BJ (cell line): ENCODE data around the gene RNPEP. TPM values are rescaled to one million over a fixed set of nuclear protein-coding genes. Genes with fewer than 3 reads are reported as not detected.
A peak's percentile ranks its signal among the peaks of the same experiment; 100 is the strongest.

ENCODE experiments used
- CTCF ChIA-PET: fragments of 350-600 bp; formaldehyde crosslinking; extraction: SDS; loops from one replicate; lab custom pipeline; 2021; ENCODE audit warnings: antibody characterized with exemption, inconsistent platforms; lab: Yijun Ruan, JAX
- POLR2A ChIA-PET: fragments of 300-600 bp; sonication (Branson Sonifier 250); formaldehyde crosslinking; extraction: SDS; loops from one replicate; lab custom pipeline; 2021; ENCODE audit warnings: antibody characterized with exemption; lab: Charles Lee
- DNase-seq: peaks from one replicate; pipeline ENCODE4 v3.0.0-alpha.2; 2011; ENCODE audit warnings: low read depth
- H3K27me3 ChIP-seq: 2 replicates; pipeline ENCODE4 v1.6.0; 2011; ENCODE audit warnings: low read length; ENCODE audit not compliant: control insufficient read depth, insufficient read depth
- H3K36me3 ChIP-seq: 2 replicates; pipeline ENCODE4 v1.5.1; 2011; ENCODE audit warnings: low read length; ENCODE audit not compliant: control insufficient read depth, insufficient read depth
- H3K4me3 ChIP-seq: 2 replicates; pipeline ENCODE4 v1.5.1; 2011; ENCODE audit warnings: low read depth, mild to moderate bottlenecking, control low read depth, low read length
- polyA minus RNA-seq: library from RNA; depleted of rRNA, polyadenylated mRNA; stranded (reverse); fragments of >200 nt; gene quantifications from 2 replicates; pipeline ENCODE4 v1.2.3, GENCODE V29; 2011; rRNA and poly(A)+ RNA removed
- polyA plus RNA-seq: library from polyadenylated mRNA; depleted of rRNA; stranded (reverse); fragments of >200 nt; gene quantifications from 2 replicates; pipeline ENCODE4 v1.2.3, GENCODE V29; 2011; rRNA removed
- TF ChIP-seq, protein P1 (sequence below): IDR thresholded peaks from 2 replicates; pipeline ENCODE4 v1.5.1; 2011; ENCODE audit warnings: low read depth, mild to moderate bottlenecking, control low read depth, inconsistent platforms, low read length, moderate library complexity; ENCODE audit not compliant: insufficient read depth

Gene RNPEP, protein sequence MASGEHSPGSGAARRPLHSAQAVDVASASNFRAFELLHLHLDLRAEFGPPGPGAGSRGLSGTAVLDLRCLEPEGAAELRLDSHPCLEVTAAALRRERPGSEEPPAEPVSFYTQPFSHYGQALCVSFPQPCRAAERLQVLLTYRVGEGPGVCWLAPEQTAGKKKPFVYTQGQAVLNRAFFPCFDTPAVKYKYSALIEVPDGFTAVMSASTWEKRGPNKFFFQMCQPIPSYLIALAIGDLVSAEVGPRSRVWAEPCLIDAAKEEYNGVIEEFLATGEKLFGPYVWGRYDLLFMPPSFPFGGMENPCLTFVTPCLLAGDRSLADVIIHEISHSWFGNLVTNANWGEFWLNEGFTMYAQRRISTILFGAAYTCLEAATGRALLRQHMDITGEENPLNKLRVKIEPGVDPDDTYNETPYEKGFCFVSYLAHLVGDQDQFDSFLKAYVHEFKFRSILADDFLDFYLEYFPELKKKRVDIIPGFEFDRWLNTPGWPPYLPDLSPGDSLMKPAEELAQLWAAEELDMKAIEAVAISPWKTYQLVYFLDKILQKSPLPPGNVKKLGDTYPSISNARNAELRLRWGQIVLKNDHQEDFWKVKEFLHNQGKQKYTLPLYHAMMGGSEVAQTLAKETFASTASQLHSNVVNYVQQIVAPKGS
- 42.6 and 51.5 TPM in 2 replicates for polyA plus RNA-seq
- polyA minus RNA-seq, result 24.1 and 31.7 TPM in 2 replicates

- CTCF ChIA-PET, result interaction anchor here (0.7 to 3.5 kb wide), 4 partner anchors 10 to 105 kb away, joined by 3 to 15 read pairs (median 8); no protein-coding TSS in a partner anchor
- POLR2A ChIA-PET, result interaction anchor here (0.6 to 1.0 kb wide), 3 partner anchors 87 to 210 kb away, joined by 3 read pairs; partner anchors contain the start of gene LGR6
- no peak for DNase-seq
- Histone ChIP-seq H3K27me3 (no peaks in the 10 kb centered on the region), H3K36me3 (0 out of 2 replicates have a peak, but pooled peaks cover 1% of the 10 kb centered on the region), H3K4me3 (peak within 1 kb of the TSS; percentile 81)
- TF ChIP-seq, protein P1, sequence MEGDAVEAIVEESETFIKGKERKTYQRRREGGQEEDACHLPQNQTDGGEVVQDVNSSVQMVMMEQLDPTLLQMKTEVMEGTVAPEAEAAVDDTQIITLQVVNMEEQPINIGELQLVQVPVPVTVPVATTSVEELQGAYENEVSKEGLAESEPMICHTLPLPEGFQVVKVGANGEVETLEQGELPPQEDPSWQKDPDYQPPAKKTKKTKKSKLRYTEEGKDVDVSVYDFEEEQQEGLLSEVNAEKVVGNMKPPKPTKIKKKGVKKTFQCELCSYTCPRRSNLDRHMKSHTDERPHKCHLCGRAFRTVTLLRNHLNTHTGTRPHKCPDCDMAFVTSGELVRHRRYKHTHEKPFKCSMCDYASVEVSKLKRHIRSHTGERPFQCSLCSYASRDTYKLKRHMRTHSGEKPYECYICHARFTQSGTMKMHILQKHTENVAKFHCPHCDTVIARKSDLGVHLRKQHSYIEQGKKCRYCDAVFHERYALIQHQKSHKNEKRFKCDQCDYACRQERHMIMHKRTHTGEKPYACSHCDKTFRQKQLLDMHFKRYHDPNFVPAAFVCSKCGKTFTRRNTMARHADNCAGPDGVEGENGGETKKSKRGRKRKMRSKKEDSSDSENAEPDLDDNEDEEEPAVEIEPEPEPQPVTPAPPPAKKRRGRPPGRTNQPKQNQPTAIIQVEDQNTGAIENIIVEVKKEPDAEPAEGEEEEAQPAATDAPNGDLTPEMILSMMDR, result no peak
Measured at GRCh38 chr1:201982623-201983379, at the start of gene RNPEP. Gene RNPEP (plus strand): TSS chr1:201982648. CDS start chr1:201982667, 19 bp downstream.

DNA sequence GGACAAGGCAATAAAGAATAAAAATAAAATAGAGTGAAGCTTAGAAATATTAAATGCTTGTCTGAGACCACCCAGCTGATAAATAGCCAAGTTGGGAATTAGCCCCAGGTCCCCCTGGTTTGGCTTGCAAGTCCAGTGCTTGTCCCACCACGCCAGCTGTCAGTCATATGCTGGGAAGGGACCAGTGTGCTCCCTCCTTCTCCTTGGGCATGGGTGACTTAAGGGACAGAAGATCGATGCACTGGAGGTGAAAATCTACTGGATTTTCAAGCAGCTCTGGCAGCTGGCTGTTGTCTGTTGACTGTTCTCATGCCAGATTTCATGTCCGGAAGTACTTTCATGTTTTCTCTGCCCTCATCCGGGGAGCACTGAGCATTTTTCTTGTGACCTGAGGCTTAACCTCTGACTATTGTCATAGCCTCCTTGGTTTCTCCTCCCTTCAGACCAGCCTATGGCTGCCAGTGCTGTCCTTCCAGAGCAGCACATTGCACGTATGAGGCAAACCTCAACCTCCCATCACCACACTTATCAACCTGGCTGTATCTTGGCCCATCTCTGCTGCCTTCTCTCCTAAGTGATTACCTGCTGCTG lies 48.5 kb upstream of the RNPEP start:
- Histone ChIP-seq H3K36me3 (peaks cover 3% of the 10 kb centered on the region; the same call in 1 of the 2 replicates), H3K27me3 (no peaks in the 10 kb centered on the region), H3K4me3 (no peak overlapping the region)
- CTCF ChIA-PET, result interaction anchor here (0.6 to 1.0 kb wide), 3 partner anchors 9 to 38 kb away, joined by 3 read pairs; no protein-coding TSS in a partner anchor
- POLR2A ChIA-PET, result interaction anchor here (0.5 to 0.6 kb wide), 2 partner anchors 14 to 30 kb away, joined by 3 to 9 read pairs; no protein-coding TSS in a partner anchor
- TF ChIP-seq, protein P1, result no peak
- no peak for DNase-seq

- H3K27me3 ChIP-seq, result no peaks in the 10 kb centered on the region
- CTCF ChIA-PET, result interaction anchor here (0.7 to 2.6 kb wide), 3 partner anchors 18 to 428 kb away, joined by 3 to 11 read pairs (median 4); partner anchors contain the start of gene TIMM17A
- no peak overlapping the region for H3K4me3 ChIP-seq
- TF ChIP-seq, protein P1, result no peak
- POLR2A ChIA-PET, result interaction anchor here (0.6 kb wide), 1 partner anchor 44 kb away, joined by 4 read pairs; no protein-coding TSS in a partner anchor
- H3K36me3 ChIP-seq, result no peaks in the 10 kb centered on the region
- peak; percentile 83 for DNase-seq
Measured at GRCh38 chr1:201937624-201938213, 44.7 kb upstream of the RNPEP start.

DNA sequence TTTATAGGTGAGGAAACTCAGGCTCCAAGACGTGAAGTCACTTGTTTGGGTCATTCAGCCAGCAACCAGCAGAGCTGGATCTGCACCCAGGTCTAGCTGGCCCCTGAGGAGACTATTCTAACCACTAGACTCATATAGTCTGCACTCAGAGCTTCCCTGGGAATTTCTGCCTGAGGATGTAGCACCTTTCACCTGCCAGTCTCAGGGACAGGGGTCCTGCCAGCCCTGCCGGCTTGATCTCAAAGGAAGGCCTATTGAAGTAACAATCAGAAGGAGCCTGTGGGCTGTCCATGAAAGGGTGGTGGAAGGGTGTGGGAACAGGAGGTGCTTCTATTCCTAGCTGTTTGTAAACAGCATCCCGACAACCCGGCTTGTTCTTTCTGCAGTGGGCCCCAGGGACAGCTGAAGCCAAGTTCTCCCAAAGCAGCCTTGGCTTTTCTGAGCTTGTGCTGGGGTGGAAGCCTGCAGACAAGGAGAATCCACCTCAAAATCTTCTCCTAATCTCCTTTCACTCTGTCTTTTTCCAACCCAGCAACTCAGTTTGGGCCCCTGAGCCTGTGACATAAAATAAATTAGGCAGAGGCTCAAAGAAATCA lies 43.9 kb upstream of the RNPEP start:
- no peak overlapping the region for H3K4me3 ChIP-seq
- TF ChIP-seq, protein P1, result no peak
- no peak for DNase-seq
- ChIA-PET POLR2A (no interaction called here), CTCF (interaction anchor here (1.2 to 2.6 kb wide), 3 partner anchors 31 to 429 kb away, joined by 3 to 11 read pairs (median 4); no protein-coding TSS in a partner anchor)
- H3K36me3 ChIP-seq, result no peaks in the 10 kb centered on the region
- no peaks in the 10 kb centered on the region for H3K27me3 ChIP-seq
